Omental fat pad (tissue), 4 donors: ENCODE data around the gene XIRP1. TPM values are rescaled to one million over a fixed set of nuclear protein-coding genes. Genes with fewer than 3 reads are reported as not detected.

Experiments used
- ATAC-seq: fragments of 150-250 bp; one replicate; pipeline ENCODE4 v1.9.1; 2016; ENCODE audit warnings: mild to moderate bottlenecking, moderate library complexity; ENCODE audit not compliant: low FRiP score
- DNase-seq: peaks from one replicate; pipeline ENCODE4 v3.0.0-alpha.2; 2019; ENCODE audit warnings: low spot score
- total RNA-seq, 4 donors: library from RNA; depleted of rRNA; stranded (reverse); fragments of >200 nt; gene quantifications; one replicate each; pipeline ENCODE4 v1.1.0, GENCODE V29; 2016
- TF ChIP-seq, protein P1 (sequence below), 3 donors: fragments of 450-650 bp; IDR thresholded peaks; one replicate each; pipeline ENCODE4 v1.5.1; 2016 to 2017; ENCODE audit warnings: antibody characterized with exemption in 3 of 3, mild to moderate bottlenecking in 3 of 3, moderate library complexity in 2 of 3

XIRP1 gene, protein sequence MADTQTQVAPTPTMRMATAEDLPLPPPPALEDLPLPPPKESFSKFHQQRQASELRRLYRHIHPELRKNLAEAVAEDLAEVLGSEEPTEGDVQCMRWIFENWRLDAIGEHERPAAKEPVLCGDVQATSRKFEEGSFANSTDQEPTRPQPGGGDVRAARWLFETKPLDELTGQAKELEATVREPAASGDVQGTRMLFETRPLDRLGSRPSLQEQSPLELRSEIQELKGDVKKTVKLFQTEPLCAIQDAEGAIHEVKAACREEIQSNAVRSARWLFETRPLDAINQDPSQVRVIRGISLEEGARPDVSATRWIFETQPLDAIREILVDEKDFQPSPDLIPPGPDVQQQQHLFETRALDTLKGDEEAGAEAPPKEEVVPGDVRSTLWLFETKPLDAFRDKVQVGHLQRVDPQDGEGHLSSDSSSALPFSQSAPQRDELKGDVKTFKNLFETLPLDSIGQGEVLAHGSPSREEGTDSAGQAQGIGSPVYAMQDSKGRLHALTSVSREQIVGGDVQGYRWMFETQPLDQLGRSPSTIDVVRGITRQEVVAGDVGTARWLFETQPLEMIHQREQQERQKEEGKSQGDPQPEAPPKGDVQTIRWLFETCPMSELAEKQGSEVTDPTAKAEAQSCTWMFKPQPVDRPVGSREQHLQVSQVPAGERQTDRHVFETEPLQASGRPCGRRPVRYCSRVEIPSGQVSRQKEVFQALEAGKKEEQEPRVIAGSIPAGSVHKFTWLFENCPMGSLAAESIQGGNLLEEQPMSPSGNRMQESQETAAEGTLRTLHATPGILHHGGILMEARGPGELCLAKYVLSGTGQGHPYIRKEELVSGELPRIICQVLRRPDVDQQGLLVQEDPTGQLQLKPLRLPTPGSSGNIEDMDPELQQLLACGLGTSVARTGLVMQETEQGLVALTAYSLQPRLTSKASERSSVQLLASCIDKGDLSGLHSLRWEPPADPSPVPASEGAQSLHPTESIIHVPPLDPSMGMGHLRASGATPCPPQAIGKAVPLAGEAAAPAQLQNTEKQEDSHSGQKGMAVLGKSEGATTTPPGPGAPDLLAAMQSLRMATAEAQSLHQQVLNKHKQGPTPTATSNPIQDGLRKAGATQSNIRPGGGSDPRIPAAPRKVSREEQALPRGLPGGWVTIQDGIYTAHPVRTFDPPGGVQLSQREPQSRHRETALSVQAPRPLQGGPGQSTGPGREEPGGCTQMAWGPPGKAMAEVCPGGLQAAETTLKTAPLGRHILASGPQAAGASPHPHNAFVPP (N-terminal part only)
- total RNA-seq: 1 to 10 TPM in 1 of 4 donors, under 1 TPM in 1, not detected in 2; 0.65 to 2.0 TPM

DNA sequence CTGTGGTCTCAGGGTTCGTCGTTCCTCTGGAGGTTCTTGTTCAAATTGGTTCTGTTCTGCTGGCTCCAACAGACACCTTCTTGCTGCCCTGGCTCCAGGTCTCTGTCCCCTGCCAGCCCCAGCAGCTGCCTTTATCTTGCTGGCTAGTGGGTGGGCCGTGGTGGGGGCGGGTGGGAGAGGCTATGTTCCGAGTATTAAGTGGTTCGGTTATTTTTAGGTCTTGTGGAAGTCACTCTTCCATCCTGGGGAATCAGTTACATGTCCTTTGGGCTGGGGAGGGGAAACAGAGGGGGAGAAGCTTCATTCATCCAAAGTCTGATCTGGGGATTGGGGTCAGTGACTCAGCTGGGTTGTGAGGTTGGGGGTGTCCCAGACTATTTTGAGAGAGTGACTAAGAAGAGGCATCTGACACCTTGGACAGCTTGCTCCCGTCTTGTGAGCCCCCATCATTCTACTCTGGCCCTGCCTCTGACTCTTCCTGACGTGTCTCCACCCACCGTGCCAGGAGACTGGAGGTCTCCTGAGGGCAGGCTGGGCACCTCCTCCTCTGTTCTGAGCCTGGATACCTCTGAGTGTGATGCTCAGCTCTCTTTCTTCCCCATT is at the start of gene XIRP1:
Gene XIRP1 (minus strand): TSS at position 106 of the 603 bp plus-strand sequence. CDS start 3,150 bp downstream, outside the sequence.
- ATAC-seq (no peak), DNase-seq (no peak)
- TF ChIP-seq, protein P1, sequence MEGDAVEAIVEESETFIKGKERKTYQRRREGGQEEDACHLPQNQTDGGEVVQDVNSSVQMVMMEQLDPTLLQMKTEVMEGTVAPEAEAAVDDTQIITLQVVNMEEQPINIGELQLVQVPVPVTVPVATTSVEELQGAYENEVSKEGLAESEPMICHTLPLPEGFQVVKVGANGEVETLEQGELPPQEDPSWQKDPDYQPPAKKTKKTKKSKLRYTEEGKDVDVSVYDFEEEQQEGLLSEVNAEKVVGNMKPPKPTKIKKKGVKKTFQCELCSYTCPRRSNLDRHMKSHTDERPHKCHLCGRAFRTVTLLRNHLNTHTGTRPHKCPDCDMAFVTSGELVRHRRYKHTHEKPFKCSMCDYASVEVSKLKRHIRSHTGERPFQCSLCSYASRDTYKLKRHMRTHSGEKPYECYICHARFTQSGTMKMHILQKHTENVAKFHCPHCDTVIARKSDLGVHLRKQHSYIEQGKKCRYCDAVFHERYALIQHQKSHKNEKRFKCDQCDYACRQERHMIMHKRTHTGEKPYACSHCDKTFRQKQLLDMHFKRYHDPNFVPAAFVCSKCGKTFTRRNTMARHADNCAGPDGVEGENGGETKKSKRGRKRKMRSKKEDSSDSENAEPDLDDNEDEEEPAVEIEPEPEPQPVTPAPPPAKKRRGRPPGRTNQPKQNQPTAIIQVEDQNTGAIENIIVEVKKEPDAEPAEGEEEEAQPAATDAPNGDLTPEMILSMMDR (IDR thresholded peaks at IDR 0.05): no peak

DNA sequence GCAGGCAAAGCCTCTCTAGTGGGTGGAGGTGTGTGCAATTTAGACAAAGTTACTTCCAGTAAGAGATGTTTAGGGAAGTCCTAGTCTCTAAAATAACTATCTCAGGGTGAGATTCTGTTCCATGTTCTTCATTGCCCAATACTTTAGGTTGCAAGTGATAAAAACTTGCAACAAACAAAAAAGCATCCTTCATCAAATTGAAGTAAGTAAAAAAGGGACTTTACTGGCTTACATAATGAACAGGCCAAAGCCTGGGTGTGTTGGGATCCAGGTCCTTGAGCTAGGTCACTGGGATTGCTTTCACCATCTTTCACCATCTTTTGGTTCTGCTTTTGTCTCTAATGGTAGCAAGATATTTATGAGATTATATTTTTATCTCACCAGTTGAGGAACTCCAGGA is 49.2 kb upstream of the XIRP1 start:
- ATAC-seq: no peak
- TF ChIP-seq, protein P1 (IDR thresholded peaks at IDR 0.05): no peak
- DNase-seq: no peak

DNA sequence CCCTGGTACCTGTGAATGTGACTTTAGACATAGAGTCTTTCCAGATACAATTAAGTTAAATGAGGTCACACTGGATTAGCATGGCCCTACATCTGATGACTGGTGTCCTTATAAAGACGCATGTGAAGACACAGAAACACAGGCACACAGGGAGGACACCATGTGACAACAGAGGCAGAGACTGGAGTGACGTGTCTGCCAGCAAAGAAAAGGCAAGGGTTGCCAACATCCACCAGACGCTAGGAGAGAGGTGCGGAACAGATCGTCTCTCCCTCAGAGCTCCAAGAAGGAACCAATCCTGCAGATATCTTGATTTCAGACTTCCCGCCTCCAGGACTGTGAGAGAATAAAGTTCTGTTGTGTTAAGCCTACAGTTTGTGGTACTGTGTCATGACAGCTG is 44.6 kb upstream of the XIRP1 start:
- TF ChIP-seq, protein P1 (IDR thresholded peaks at IDR 0.05): no peak
- DNase-seq: no peak
- ATAC-seq: no peak

DNA sequence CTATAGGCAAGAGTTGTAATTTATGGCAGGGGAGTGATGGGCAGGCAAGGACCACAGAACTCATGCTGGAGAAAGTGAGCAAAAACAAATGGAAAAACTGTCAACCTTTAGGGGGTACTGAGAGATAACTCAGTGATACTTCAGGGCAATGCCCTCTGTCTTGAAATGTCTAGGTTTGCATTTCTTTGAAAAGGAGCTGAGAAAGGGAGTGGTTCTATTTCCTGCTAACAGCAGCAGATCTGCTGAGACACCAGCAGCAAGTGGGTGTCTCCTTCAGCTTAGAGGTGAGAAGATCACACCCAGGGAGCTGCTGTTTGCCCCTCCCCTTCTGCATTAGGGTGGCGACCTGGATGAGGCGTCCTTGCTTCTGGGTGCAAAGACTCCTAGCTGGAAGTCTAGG is 42.3 kb upstream of the XIRP1 start:
- DNase-seq (no peak), ATAC-seq (no peak)
- TF ChIP-seq, protein P1 (IDR thresholded peaks at IDR 0.05): no peak

DNA sequence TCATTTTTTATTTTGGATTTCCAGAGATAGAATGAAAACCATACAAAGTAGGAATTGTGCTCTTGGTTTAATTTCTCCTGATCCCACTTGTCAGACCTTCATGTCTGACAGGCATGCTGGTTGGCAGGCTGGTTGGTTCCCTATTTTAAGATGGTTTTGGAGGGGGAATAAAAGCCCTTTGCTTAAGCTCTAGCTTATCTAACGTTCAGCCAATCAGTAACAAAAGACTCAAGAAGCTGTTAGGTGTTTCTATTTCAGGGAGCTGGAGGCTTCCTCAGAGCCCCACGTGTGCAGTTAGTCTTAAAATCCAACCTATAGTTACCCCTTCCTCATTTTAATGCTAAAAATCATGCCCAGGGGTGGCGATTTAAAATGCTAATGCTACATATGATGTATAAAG is 40.5 kb upstream of the XIRP1 start:
- TF ChIP-seq, protein P1 (IDR thresholded peaks at IDR 0.05): no peak
- no peak for ATAC-seq
- no peak for DNase-seq

DNA sequence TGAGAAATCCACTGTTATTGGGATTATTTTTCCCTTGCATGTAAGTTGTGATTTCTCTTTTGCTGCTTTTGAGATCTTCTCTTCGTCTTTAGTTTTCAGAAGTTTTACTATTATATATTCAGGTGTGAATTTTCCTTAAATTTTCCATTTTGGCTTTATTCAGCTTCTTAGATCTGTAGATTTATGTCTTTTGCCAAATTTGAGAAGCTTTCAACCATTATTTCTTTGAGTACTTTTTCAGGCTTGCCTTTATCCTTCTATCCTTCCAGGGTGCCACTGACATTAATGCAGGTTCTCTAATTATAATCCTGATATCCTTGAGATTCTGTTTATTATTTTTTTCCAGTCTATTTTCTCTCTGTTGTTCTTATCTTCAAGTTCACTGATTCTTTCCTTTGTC is 38.1 kb upstream of the XIRP1 start:
- TF ChIP-seq, protein P1 (IDR thresholded peaks at IDR 0.05): no peak

More for the DNA sequence above, 38.1 kb upstream of the XIRP1 start:
- ATAC-seq (no peak), DNase-seq (no peak)
